COR-L47 (cell line): ENCODE measurements around the gene NUDT6.
"Not testable (repeated sequence)": the region's sequence is repeated elsewhere in the genome, so short reads cannot be mapped to it uniquely, and the experiment has no call there.

ENCODE experiments used
- DNase-seq: peaks from one replicate; lab custom pipeline; 2025; lab: John Stamatoyannopoulos, UW

Gene NUDT6, protein sequence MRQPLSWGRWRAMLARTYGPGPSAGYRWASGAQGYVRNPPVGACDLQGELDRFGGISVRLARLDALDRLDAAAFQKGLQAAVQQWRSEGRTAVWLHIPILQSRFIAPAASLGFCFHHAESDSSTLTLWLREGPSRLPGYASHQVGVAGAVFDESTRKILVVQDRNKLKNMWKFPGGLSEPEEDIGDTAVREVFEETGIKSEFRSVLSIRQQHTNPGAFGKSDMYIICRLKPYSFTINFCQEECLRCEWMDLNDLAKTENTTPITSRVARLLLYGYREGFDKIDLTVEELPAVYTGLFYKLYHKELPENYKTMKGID

DNA sequence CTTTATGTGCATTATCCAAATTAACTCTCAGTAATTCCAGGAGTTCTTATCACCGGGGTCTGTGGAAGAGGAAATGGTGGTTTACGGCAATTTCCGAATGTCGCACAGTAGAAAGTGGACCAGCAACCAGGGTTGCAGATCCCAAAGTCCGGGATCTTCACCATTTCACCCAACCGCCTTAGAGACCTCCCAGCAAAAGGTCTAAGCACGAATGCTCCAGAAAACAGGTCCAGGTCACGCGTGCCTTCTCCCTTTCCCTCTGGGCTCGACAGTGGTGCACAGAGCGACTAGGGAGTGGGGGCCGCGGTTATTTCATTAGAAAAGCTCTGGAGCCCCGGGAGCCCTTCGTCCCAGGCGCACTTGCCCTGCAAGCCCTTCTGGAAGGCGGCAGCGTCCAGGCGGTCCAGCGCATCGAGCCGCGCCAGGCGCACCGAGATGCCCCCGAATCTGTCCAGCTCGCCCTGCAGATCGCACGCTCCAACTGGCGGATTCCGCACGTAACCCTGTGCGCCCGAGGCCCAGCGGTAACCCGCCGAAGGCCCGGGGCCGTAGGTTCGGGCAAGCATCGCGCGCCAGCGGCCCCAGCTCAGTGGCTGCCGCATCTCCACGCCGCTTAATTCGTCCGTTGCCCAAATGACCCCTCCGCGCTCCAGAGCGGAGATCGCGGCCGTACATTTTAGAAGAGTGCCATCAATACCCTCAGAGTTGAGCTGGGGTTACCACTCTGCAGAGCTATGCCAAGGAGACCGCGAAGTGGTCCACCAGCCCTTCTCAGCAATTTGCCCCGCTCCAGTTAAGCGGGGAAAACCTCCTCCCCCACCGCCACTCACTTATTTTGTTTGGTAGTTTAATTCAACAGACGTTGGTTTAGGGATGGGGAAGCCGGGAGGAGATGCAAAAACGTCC is at the start of gene NUDT6:
NUDT6 (minus strand) TSS at position 627 of the 906 bp plus-strand sequence; CDS start at position 602, 25 bp downstream.
- peak; percentile 48 for DNase-seq

DNA sequence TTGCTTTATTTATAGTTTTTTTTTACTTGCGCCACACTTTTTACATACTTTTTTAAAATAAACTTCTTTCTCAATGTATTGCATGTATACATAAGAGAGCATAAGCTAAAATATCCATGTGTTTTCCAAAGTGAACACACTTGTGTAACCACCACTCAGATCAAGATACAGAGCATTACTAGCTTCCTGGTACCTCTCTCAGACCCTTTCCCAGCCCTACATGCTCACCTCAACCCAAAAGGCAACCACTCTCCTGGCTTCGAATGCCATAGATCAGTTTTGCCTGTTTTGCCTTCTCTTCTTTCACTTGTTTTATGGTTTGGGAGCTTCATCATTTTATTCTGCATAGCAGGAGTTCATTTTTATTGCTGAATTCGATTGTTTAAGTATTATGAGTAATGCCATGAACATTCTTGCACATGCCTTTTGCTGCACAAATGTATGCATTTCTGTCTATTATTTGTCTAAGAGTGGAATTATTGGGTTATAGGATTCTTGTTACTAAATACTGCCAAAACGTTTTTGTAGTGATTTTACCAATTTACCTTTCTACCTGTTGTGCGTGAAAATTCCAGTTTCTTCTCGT is 45.9 kb upstream of the NUDT6 start:
- no peak for DNase-seq

DNA sequence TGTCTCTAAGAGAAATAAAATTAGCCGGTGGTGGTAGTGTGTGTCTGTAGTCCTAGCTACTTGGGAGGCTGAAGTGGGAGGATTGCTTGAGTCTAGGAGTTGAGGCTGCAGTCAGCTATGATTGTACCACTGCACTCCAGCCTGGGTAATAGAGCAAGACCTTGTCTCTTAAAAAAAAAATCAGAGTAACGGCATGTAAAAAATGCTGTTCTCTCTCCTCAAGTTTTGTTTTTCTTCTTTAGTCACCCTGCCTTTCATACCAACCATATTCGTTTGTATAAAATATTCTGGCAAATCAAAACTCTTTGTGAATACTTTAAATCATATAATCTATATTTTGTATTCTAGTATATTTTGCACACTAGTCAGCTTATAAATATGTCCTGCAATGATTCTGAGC is 44.8 kb upstream of the NUDT6 start:
- no peak for DNase-seq

DNA sequence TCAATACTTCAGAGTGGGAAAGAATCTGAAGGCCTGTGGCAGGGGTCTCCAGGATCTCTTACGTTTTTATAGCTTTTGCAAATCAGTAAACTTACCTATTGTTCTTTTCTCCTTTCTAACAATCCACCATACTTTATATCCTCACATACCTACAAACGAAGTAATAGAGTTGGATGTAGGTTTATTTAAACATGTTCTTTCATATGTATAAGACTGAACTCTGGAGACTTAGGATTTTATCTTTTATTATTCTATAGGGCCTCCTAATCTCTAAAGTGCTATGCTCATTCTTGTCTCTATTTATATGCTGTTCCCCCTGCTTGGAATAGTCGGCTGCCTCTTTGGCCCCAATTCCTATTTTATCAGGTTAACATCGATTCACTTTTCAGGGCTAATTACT is 43.8 kb upstream of the NUDT6 start:
- DNase-seq: no peak

DNA sequence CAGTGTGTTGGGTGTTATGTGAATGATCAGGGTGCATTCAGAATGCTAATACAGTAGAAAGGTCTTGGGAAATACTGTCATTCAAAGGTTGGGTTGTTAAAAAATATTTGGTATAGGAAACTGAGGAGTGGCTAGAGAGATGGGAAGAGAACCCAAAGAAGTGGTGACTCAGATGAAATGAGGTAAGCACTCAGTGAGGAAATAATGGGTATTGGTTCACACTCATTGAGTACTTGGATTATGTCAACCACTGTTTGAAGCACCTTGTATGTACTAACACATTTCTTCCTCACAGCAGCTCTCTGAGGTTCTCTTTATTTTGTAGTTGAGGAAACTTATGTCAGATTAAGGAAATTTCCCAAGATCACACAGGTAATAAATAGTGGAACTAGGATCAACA is 40.8 kb upstream of the NUDT6 start:
- DNase-seq: no peak

DNA sequence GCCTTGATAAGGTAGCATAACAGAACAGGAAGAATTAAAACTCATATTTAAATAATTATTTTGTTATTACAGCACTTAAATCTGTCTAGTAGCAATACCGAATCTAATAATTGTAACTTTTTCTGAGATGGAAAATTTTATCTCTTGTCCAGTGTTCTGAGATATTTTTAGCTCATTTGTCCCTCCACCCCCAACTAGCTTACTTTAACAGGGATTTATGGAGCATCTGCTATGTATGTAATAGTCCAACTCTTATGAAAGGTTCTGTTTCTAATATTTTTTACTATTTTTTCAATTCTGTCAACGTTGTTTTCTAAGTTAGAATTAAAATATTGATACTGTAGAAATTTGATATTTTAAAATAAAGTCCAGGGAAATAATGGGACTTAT is 38.2 kb upstream of the NUDT6 start:
- no peak for DNase-seq

DNA sequence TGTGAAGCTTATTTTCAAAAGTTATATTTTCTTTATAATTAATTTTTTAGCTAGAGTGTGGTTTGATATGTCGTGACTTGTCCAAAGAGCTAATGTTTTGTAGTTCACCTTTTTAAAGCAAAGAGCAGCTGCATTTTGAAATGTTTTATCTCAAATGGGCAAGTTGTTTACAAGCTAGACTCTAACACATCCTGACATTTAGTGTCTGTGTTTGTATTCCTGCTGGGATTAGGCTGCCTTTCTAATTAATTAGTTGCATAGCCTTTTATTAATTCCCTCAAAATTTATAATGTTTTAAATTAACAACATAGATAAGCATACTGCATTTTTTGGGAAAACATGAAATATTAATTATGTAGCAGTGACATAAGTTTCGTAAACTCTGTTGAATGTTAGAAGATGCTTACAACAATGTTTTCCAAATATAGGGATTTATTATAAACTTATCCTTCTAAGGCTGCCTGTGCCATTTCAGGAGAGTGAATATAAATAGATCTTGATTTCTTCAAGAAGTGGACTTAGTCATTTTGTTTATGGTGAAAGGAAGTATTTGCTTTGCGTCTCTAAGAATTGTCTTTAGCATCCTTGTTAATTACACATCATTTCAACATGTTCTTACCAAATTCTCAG is 37.7 kb upstream of the NUDT6 start:
- no peak for DNase-seq

DNA sequence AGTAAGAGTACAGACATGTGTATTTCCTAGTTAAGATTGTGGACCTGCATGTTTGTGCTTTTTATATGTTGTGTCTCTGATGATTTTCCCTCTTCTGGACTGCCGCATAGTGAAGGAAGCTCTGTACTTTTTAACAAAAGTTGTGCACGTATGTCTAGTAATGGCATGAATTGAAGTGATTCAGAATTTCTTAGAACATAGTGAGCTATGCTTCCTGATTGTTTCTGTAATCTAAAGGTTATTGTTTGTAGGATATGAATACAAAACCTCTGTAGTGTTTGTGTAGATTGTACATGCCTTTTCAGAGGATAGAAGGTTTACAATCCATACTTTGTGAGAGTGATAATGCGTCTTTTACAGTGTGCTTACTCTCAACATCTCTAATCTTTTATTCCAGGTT is 37.0 kb upstream of the NUDT6 start:
- no peak for DNase-seq

DNA sequence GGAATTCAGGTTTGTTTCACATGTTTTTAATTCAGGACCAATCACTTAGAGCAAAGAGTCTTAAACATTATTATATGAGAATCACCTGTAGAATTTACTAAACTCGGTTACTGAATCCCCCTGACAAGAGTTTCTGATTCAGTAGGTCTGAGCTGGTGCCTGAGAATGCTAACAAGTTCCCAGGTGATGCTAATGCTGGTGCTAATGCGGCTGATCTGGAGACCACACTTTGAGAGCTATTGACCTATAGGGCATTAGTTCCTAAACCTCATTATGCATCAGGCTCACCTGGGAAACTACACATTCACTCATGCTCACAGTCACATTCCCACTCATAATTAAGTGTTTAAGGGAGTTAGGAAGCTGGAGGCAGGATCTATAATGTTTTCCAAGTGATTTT is 36.1 kb upstream of the NUDT6 start:
- no peak for DNase-seq

DNA sequence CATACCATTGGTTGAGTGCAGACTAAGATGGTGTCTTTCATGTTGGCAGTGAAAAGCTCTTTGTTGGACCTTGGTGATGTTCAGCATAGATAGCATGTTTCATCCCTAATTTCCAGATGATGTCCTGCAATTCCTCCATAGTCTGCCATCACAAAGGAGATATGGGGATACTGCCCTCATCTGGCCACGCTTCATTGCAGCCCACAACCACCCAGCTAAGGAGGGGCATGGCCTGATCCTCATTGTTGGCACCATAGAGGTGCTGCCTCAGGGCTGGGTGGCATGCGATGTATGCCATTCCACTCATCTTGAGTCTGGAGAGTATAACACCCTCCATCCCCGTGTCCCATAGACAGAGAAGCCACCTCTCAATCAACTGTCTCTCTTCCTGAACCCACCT is 31.5 kb upstream of the NUDT6 start:
- no peak for DNase-seq

DNA sequence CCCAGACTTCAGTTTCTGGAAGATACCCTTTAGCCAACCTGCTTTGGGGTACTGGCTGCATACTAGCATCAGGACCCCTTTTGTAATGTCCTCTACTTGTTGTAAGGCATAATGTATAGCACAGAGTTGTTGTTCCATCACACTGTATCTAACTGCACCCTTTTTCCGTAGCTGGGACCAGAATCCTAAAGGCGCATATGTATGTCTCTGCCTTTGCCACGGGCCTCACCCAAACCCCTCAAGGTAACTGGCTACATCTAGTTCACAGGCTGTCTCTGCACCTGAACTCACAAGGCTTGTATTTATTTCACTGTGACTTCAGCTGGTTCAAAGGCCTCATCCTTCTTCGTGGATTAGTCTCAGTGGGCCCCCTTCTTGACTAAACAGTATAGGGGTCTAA is 29.6 kb upstream of the NUDT6 start:
- no peak for DNase-seq

DNA sequence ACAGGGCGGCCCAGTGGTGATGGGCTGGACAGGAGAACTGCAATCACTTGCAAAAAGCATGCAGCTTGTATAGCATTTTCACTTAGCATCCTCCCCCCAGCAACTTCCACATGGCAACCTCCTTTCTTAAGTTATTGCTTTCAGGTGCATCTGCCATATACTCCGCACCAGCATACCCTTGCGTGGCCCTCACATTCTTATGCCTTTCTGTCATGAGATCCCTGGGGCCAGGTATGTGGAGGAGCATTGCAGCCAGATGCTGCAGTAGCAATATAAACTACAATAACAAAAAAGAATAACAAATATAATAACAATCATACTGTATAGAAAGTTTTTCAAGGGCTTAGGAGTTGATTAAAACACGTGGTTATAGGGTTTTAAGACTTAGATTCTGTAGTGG is 26.3 kb upstream of the NUDT6 start:
- no peak for DNase-seq

DNA sequence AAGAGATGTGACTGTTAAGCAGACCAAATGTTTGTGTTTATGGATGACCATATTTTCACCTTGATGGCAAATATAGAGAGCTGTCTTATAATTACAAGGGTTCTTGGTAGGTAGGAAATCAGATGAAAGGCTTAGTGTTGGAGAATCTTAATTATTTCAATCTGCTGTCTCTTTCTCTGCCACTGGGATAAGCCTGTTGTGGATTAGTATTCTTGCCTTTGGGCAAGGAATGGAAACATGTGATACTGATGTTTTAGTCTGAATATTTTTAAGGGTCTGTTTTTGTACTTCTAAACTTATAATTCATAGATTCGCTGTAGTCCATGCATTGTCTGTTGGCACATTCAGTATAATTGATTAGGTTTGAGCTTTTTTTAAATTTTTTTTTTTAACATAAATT is 23.7 kb upstream of the NUDT6 start:
- DNase-seq: no peak

DNA sequence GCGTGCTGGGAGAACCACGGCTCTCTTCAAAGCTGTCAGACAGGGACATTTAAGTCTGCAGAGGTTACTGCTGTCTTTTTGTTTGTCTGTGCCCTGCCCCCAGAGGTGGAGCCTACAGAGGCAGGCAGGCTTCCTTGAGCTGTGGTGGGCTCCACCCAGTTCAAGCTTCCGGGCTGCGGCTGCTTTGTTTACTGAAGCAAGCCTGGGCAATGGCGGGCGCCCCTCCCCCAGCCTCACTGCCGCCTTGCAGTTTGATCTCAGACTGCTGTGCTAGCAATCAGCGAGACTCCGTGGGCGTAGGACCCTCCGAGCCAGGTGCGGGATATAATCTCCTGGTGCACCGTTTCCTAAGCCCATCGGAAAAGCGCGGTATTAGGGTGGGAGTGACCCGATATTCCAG is 22.7 kb upstream of the NUDT6 start:
- not testable (repeated sequence) for DNase-seq

DNA sequence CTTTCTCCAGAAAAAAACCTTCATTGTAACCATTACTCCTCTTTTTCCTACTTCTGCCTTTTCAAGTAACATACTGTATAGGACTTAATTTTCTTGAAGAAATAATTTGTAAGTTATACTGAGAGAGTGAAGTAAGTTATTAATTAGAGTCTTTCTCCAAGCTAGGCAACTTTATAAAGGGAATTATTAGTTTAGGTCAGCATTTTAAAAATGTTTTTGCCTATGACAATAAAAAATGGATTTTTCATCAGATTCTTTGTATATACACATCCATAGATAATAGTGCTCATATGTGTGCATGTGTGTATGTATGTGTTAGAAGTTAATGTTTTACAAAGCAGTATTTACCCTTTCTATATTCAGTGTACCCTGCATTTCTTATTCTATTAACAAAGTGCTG is 10.4 kb upstream of the NUDT6 start:
- DNase-seq: no peak

DNA sequence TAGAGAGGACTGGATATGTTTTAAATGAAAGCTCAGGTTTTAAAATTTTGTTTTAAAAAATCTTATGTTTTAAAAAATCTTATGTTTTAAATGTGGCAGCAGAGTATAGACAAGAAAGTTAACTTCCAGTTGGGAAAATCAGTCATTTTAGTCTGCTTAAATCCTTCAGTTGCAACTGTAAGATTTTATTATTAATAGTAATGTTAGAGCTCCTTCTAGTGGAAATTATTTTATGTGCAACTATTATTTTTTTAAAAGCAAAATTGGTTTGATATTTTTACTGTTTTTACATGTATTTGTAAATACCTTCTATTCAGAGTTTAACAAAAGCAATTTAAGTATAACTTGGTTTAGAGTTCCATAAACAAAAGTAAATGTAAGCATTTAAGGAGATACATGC is 8.5 kb upstream of the NUDT6 start:
- no peak for DNase-seq

DNA sequence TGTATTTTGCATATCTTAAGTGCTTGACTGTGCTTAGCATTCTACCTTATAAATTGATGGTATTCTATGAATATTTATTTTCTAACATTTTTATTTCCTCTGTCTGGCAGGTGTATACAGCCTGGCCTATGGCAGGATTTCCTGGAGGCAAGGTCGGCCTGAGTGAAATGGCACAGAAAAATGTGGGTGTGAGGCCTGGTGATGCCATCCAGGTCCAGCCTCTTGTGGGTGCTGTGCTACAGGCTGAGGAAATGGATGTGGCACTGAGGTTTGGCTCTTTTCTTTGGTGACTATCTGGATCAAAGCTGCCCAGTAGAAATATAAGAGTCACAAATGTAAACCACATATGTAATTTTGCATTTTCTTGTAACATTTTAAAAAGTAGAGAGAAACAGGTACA is 6.5 kb upstream of the NUDT6 start:
- no peak for DNase-seq

DNA sequence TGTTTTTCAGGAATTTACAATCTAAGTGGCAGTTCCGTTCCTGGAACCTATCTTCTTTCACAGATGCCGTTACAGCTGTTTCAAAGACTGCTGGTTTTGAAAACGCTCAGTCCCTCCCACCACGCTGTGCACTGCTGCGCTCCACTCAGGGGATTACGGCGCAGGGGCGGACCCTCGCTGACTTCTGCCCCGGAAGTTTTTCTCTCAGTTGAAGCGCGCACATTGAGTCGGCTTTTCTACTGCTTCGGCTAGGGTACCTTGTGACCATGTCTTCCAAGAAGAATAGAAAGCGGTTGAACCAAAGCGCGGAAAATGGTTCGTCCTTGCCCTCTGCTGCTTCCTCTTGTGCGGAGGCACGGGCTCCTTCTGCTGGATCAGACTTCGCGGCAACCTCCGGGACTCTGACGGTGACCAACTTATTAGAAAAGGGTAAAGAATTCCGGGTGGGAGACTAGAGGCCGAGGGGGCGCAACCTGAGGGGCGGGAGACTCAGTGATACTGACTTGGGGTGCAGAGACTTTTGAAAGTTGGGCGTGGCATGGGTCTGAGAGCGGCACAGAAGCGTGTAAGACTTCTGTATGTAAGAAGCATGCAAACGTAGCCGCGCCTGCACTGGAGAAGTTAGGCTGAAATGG is 597 bp upstream of the NUDT6 start:
- DNase-seq: peak; percentile 73

DNA sequence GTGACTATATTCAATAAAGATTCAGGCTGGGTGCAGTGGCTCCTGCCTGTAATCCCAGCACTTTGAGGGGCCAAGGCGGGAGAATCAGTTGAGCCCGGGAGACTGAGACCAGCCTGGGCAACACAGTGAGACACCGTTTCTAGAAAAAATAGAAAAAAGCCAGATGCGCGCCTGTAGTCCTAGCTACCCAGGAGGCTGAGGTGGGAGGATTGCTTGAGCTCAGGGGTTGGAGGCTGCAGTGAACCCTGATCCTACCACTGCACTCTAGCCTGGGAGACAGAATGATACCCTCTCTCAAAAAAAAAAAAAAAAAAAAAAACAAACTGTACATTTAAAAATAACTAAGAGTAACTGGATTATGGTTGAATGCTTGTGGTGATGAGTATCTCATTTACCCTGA is 1.1 kb downstream of the NUDT6 start:
- no peak for DNase-seq

DNA sequence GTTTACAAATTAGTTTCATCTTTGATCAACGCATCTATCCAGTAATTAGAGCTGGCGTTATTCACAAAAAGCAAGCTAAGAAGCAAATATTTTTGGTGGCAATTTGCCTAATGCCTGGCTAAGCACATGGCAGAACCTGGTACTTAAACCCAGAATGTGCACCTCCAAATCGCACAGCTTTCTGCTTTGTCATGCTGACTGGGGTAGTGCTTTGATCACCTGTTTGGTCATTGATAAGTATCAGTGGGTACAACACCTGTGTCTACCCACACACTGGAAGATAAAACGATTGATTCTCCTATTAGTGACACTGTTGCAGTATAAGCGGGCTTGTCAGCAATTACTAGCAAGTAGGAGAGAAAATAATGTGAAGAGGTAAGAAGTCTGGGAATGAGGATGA is 1.9 kb downstream of the NUDT6 start:
- DNase-seq: no peak

DNA sequence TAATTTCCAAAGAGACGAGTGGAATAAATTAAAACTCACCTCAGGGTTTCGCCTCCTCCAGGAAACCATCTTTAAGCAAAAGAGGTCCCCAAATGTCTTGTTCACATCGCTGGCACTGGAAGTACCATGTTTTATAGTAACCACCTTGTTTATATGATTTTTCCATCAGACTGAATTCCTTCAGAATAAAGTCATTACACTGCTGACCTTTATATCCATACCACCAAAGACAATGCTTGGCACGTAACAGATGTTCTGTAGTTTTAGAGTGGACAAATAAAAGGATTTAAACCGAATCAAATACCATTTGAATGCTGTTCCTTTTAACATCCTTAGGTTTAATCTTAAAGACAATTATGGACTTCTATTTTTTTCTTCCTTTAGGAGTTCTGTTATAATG is 4.7 kb downstream of the NUDT6 start:
- DNase-seq: no peak

DNA sequence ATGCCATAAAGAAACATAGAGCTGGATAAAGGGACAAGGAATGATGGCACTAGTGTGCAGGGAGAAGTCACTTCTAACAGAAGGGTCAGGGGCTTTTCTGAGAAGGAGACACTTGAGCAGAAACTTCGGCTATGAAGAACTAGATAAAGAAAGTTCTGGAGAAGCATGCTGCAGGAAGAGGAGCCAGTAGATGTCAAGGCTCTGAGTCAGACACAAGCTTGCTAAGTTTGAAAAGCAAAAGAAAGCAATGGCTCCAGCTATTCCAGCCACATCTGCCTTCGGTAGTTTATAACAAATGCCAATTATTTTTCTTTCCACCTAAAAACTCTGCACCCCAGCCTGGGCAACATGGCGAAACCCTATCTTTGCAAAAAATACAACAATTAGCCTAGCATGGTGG is 7.5 kb downstream of the NUDT6 start:
- DNase-seq: no peak
